Transverse colon (tissue), 4 donors: ENCODE data around the gene OR5C1. TPM values are rescaled to one million over a fixed set of nuclear protein-coding genes. Genes with fewer than 3 reads are reported as not detected.

Source experiments
- DNase-seq: peaks from one replicate; pipeline ENCODE4 v3.0.0-alpha.2; 2019
- H3K27ac ChIP-seq, 4 donors: fragments of 200-600 bp; sonication (generic); 2 replicates each; pipeline ENCODE4 v1.5.1; 2016 to 2018; ENCODE audit warnings: inconsistent platforms in 4 of 4
- H3K27me3 ChIP-seq: fragments of 200-600 bp; sonication (generic); 2 replicates; pipeline ENCODE4 v1.5.1; 2017; ENCODE audit warnings: inconsistent platforms
- H3K36me3 ChIP-seq, 4 donors: fragments of 200-600 bp; sonication (generic); 2 replicates each; pipeline ENCODE4 v1.5.1; 2017 to 2019; ENCODE audit warnings: inconsistent platforms in 4 of 4
- H3K4me1 ChIP-seq, 4 donors: fragments of 200-600 bp; sonication (generic); 2 replicates each; pipeline ENCODE4 v1.5.1; 2017 to 2020; ENCODE audit warnings: inconsistent platforms in 4 of 4
- H3K4me3 ChIP-seq, 4 donors: fragments of 200-600 bp; sonication (generic); 1 replicate in 1 of 4; 2 replicates in 3 of 4; pipeline versions ENCODE4 v1.5.1 to v1.6.1; 2017 to 2019; ENCODE audit warnings: inconsistent platforms in 4 of 4
- H3K9me3 ChIP-seq, 2 donors: fragments of 200-600 bp; sonication (generic); 2 replicates each; pipeline ENCODE4 v1.5.1; 2017 to 2019; ENCODE audit warnings: inconsistent platforms in 2 of 2
- EP300 ChIP-seq: sonication (generic); formaldehyde crosslinking; IDR thresholded peaks from one replicate; pipeline ENCODE4 v1.6.1; 2017; ENCODE audit warnings: antibody characterized with exemption, low read depth
- POLR2A ChIP-seq: fragments of 450-650 bp; IDR thresholded peaks from one replicate; pipeline ENCODE4 v1.6.1; 2016; ENCODE audit warnings: antibody characterized with exemption, mild to moderate bottlenecking, moderate library complexity
- POLR2AphosphoS5 ChIP-seq, 3 donors: sonication (generic); formaldehyde crosslinking; IDR thresholded peaks; one replicate each; pipeline ENCODE4 v1.6.1; 2016; ENCODE audit warnings: antibody characterized with exemption in 3 of 3
- WGBS, 2 donors: methylation state at CpG; one replicate each; pipeline ENCODE4 v1.1.5; 2018; ENCODE audit warnings: low coverage in 1 of 2; 5-methylcytosine and 5-hydroxymethylcytosine counted together
- in situ Hi-C, 4 donors: fragments of 200-750 bp; cut with MboI; loops; one replicate each; pipeline versions ENCODE4 v1.15.0 to v1.15.1; 2017; ENCODE audit warnings: low sequenced_read_pairs in 3 of 4, low pct_ligation_motif_present in 1 of 4, low pct_unique_long_range_greater_than_20kb in 1 of 4
- intact Hi-C: fragments of 100-400 bp; cut with DNase I; formaldehyde crosslinking; loops from one replicate; pipeline ENCODE4 v1.15.1; 2023; ENCODE audit warnings: low total_unique reads
- total RNA-seq, 4 donors: library from RNA; depleted of rRNA; stranded (reverse); fragments of >200 nt; gene quantifications; one replicate each; pipeline ENCODE4 v1.1.0, GENCODE V29; 2016
- TF ChIP-seq, protein P1 (sequence below), 5 experiments: fragments of 200-600 bp in 3 of 5; fragments of 450-650 bp in 2 of 5; sonication (generic) in 3 of 5; IDR thresholded peaks; 1 replicate in 2 of 5; 2 replicates in 3 of 5; pipeline ENCODE4 v1.5.1; 2016 to 2017; ENCODE audit warnings: antibody characterized with exemption in 5 of 5, inconsistent platforms in 3 of 5, mild to moderate bottlenecking in 2 of 5, moderate library complexity in 1 of 5

Gene OR5C1
- total RNA-seq, 4 donors from 2014 or later = not detected

GRCh38 chr9:122777052-122777451 is 11.7 kb upstream of the OR5C1 start:
- TF ChIP-seq, protein P1, sequence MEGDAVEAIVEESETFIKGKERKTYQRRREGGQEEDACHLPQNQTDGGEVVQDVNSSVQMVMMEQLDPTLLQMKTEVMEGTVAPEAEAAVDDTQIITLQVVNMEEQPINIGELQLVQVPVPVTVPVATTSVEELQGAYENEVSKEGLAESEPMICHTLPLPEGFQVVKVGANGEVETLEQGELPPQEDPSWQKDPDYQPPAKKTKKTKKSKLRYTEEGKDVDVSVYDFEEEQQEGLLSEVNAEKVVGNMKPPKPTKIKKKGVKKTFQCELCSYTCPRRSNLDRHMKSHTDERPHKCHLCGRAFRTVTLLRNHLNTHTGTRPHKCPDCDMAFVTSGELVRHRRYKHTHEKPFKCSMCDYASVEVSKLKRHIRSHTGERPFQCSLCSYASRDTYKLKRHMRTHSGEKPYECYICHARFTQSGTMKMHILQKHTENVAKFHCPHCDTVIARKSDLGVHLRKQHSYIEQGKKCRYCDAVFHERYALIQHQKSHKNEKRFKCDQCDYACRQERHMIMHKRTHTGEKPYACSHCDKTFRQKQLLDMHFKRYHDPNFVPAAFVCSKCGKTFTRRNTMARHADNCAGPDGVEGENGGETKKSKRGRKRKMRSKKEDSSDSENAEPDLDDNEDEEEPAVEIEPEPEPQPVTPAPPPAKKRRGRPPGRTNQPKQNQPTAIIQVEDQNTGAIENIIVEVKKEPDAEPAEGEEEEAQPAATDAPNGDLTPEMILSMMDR (IDR thresholded peaks at IDR 0.05) = no peak
- TF ChIP-seq EP300 (no peak), POLR2A (no peak), POLR2AphosphoS5 (IDR thresholded peaks at IDR 0.05) (no peak)
- H3K36me3 ChIP-seq = no peaks in the 10 kb centered on the region

GRCh38 chr9:122777935-122778627 is 10.7 kb upstream of the OR5C1 start:
- no peaks in the 10 kb centered on the region for H3K9me3 ChIP-seq
- H3K4me1 ChIP-seq = no peaks in the 10 kb centered on the region
- no peaks in the 10 kb centered on the region for H3K27me3 ChIP-seq
- no peak for DNase-seq
- in situ Hi-C loops = no loop called here
- intact Hi-C loops = no loop called here
- H3K36me3 ChIP-seq = no peaks in the 10 kb centered on the region
- TF ChIP-seq EP300 (no peak), POLR2A (no peak), POLR2AphosphoS5 (IDR thresholded peaks at IDR 0.05) (no peak)
- TF ChIP-seq, protein P1 (IDR thresholded peaks at IDR 0.05) = no peak
- H3K27ac ChIP-seq = no peak overlapping the region
- 64 to 66% methylated on average over 2 to 3 of the region's 3 CpGs for WGBS, 2 donors
- no peak overlapping the region for H3K4me3 ChIP-seq

More at GRCh38 chr9:122777052-122777451, 11.7 kb upstream of the OR5C1 start:
- DNase-seq = no peak
- Histone ChIP-seq H3K27me3 (no peaks in the 10 kb centered on the region), H3K9me3 (no peaks in the 10 kb centered on the region), H3K4me3 (no peak overlapping the region), H3K4me1 (no peaks in the 10 kb centered on the region), H3K27ac (no peak overlapping the region)
- in situ Hi-C loops (no loop called here), intact Hi-C loops (no loop called here)
- 68 to 80% methylated on average over 4 to 8 of the region's 8 CpGs for WGBS, 2 donors

DNA sequence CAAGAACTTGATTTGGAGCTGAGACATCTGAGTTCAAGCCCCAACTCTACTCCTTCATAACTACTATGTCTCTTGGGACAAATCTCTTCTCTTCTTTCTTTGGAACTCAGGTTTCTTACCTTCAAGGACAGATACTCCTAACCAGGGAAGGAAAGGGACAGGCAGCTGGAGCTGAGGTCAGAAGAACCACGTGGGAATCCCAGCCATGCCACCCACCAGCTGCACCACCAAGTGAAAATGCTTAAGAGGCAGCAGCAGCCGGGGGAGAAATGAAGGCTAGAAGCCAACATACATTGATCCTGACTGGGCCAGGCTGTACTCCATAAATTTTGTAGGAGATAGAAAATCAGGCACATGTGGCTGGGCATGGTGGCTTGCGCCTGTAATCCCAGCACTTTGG is 9.6 kb upstream of the OR5C1 start:
- H3K27me3 ChIP-seq = no peaks in the 10 kb centered on the region
- DNase-seq = no peak
- H3K36me3 ChIP-seq = no peaks in the 10 kb centered on the region
- H3K4me1 ChIP-seq = no peaks in the 10 kb centered on the region
- no peak overlapping the region for H3K27ac ChIP-seq
- TF ChIP-seq POLR2AphosphoS5 (IDR thresholded peaks at IDR 0.05) = no peak
- no peak for TF ChIP-seq EP300
- TF ChIP-seq, protein P1 (IDR thresholded peaks at IDR 0.05) = no peak
- TF ChIP-seq POLR2A = no peak
- intact Hi-C loops (no loop called here), in situ Hi-C loops (no loop called here)
- no peaks in the 10 kb centered on the region for H3K9me3 ChIP-seq
- H3K4me3 ChIP-seq = no peak overlapping the region
- WGBS, 2 donors = 64% methylated on average over 3 of the region's 3 CpGs; no CpG with 5 or more reads in 1 of the 2 donors

GRCh38 chr9:122780026-122780425 is 8.7 kb upstream of the OR5C1 start:
- Histone ChIP-seq H3K27ac (no peak overlapping the region), H3K4me1 (no peaks in the 10 kb centered on the region), H3K36me3 (no peaks in the 10 kb centered on the region), H3K27me3 (no peaks in the 10 kb centered on the region), H3K4me3 (no peak overlapping the region), H3K9me3 (no peaks in the 10 kb centered on the region)
- intact Hi-C loops = no loop called here
- TF ChIP-seq POLR2A = no peak
- TF ChIP-seq EP300 = no peak
- no peak for TF ChIP-seq POLR2AphosphoS5 (IDR thresholded peaks at IDR 0.05)
- TF ChIP-seq, protein P1 (IDR thresholded peaks at IDR 0.05) = no peak
- 62 to 71% methylated on average over 2 to 4 of the region's 4 CpGs for WGBS, 2 donors
- in situ Hi-C loops = no loop called here
- DNase-seq = no peak
